Loucy (cell line): ENCODE measurements around the gene RNF8.

Experiments used
- EZH2phosphoT487 ChIP-seq: fragments of 200-600 bp; IDR thresholded peaks from 2 replicates; pipeline ENCODE4 v1.6.1; 2018; ENCODE audit warnings: antibody characterized with exemption, mild to moderate bottlenecking, moderate library complexity, borderline replicate concordance
- TF ChIP-seq, protein P1 (sequence below): fragments of 200-600 bp; sonication (generic); conservative IDR thresholded peaks from 2 replicates; pipeline ENCODE4 v1.5.1; 2014; ENCODE audit warnings: mild to moderate bottlenecking, antibody characterized with exemption, low read length

DNA sequence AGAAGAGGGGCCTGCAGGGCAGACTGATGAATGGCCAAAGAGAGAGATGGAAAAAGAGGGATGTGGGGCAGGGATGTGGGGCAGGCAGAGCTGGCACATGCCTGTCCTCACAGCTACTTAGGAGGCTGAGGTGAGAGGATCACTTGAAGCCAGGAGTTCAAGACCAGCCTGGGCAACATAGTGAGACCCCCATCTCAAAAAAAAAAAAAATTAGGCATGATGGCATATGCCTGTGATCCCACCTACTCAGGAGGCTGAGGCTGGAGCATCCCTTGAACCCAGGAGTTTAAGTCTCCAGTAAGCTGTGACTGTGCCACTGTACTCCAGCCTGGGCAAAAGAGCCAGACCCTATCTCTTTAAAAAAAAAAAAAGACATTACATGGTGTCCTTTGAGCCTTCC, 34.8 kb downstream of the RNF8 start:
- TF ChIP-seq, protein P1, sequence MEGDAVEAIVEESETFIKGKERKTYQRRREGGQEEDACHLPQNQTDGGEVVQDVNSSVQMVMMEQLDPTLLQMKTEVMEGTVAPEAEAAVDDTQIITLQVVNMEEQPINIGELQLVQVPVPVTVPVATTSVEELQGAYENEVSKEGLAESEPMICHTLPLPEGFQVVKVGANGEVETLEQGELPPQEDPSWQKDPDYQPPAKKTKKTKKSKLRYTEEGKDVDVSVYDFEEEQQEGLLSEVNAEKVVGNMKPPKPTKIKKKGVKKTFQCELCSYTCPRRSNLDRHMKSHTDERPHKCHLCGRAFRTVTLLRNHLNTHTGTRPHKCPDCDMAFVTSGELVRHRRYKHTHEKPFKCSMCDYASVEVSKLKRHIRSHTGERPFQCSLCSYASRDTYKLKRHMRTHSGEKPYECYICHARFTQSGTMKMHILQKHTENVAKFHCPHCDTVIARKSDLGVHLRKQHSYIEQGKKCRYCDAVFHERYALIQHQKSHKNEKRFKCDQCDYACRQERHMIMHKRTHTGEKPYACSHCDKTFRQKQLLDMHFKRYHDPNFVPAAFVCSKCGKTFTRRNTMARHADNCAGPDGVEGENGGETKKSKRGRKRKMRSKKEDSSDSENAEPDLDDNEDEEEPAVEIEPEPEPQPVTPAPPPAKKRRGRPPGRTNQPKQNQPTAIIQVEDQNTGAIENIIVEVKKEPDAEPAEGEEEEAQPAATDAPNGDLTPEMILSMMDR: no peak
- no peak for TF ChIP-seq EZH2phosphoT487
